ENCODE results near the gene SPRED2. TPM values are rescaled to one million over a fixed set of nuclear protein-coding genes. Genes with fewer than 3 reads are reported as not detected.

Gene SPRED2
- total RNA-seq, 1 donor from 2014 or later, result 56.9 TPM

DNA sequence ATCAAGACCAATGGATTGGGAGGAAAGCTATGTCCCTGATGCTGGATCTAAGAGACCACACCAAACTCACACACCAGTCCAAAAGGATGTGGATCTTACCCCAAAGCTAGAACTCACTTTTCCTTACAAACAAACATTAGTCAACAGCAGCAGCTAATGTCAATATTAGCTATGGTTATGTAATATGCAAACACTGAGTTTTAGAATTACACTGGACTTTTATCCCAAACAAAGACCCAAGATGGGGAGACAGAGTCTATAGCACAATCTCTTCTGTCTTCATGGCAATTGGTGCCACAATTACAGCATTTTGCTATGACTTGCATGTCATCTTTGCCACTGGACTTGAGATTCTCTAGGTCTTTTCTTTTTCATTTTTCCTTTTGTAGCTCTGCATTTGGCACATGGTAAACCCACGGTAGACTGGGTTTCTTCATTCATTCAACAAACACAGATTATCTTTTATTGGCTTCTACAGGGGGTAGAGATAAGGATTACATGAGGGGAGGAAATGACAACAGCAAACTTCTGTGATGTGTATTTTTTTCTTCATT is 59.0 kb downstream of the SPRED2 start:
- DNase-seq (no peak), ATAC-seq (no peak)
- Histone ChIP-seq H3K9me3 (no peaks in the 10 kb centered on the region), H3K27me3 (no peaks in the 10 kb centered on the region), H3K4me1 (peaks cover 31% of the 10 kb centered on the region), H3K4me3 (no peak overlapping the region), H3K36me3 (no peaks in the 10 kb centered on the region), H3K27ac (no peak overlapping the region)
- TF ChIP-seq, protein P1, sequence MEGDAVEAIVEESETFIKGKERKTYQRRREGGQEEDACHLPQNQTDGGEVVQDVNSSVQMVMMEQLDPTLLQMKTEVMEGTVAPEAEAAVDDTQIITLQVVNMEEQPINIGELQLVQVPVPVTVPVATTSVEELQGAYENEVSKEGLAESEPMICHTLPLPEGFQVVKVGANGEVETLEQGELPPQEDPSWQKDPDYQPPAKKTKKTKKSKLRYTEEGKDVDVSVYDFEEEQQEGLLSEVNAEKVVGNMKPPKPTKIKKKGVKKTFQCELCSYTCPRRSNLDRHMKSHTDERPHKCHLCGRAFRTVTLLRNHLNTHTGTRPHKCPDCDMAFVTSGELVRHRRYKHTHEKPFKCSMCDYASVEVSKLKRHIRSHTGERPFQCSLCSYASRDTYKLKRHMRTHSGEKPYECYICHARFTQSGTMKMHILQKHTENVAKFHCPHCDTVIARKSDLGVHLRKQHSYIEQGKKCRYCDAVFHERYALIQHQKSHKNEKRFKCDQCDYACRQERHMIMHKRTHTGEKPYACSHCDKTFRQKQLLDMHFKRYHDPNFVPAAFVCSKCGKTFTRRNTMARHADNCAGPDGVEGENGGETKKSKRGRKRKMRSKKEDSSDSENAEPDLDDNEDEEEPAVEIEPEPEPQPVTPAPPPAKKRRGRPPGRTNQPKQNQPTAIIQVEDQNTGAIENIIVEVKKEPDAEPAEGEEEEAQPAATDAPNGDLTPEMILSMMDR (IDR thresholded peaks at IDR 0.05), result no peak
- intact Hi-C loops (cut with DNase I), result no loop called here

DNA sequence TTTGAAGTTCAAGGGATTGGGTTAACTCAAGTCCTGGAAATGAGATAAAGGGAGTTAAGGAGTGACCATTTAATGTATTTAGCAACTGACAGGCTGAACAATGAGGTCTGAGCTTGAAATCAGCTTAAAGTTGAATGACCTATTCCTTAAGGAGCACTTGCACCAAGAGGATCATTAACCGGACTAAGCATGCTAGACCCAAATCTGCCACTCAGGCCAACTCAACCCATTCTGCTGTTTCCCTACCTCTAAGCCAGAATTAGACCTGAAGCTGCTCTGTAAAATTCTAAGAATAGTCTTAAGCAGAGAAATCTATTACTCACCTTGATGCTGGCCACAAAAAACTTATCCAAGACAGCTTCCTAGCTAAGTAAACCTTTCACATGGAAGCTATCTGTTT is 59.8 kb downstream of the SPRED2 start:
- Histone ChIP-seq H3K27me3 (no peaks in the 10 kb centered on the region), H3K4me1 (peaks cover 31% of the 10 kb centered on the region), H3K4me3 (no peak overlapping the region), H3K27ac (no peak overlapping the region), H3K9me3 (no peaks in the 10 kb centered on the region), H3K36me3 (no peaks in the 10 kb centered on the region)
- no peak for DNase-seq
- intact Hi-C loops (cut with DNase I), result no loop called here
- peak; percentile 6 for ATAC-seq
- TF ChIP-seq, protein P1 (IDR thresholded peaks at IDR 0.05), result no peak

DNA sequence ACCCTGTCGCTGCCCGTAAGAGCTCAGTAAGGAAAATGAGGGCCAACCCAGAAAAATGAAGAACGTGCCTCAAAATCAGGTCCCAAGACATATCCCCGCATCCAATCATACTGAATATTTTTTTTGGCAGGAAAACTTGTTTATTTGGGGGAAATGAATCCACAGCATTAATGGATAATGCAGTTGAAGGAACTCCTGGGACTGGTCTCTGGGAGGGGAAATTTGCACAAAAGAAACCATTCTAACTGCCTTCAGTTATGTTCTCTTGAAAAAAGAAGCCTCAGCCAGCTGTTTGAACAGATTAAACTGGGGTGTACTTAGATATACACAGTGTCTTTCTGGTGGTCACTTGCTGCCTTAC is 61.3 kb downstream of the SPRED2 start:
- ATAC-seq (no peak), DNase-seq (no peak)
- no peak overlapping the region for H3K27ac ChIP-seq
- no peaks in the 10 kb centered on the region for H3K9me3 ChIP-seq
- intact Hi-C loops (cut with DNase I), result no loop called here
- peaks cover 29% of the 10 kb centered on the region for H3K4me1 ChIP-seq
- H3K36me3 ChIP-seq, result no peaks in the 10 kb centered on the region
- TF ChIP-seq, protein P1 (IDR thresholded peaks at IDR 0.05), result no peak
- H3K4me3 ChIP-seq, result no peak overlapping the region
- no peaks in the 10 kb centered on the region for H3K27me3 ChIP-seq

DNA sequence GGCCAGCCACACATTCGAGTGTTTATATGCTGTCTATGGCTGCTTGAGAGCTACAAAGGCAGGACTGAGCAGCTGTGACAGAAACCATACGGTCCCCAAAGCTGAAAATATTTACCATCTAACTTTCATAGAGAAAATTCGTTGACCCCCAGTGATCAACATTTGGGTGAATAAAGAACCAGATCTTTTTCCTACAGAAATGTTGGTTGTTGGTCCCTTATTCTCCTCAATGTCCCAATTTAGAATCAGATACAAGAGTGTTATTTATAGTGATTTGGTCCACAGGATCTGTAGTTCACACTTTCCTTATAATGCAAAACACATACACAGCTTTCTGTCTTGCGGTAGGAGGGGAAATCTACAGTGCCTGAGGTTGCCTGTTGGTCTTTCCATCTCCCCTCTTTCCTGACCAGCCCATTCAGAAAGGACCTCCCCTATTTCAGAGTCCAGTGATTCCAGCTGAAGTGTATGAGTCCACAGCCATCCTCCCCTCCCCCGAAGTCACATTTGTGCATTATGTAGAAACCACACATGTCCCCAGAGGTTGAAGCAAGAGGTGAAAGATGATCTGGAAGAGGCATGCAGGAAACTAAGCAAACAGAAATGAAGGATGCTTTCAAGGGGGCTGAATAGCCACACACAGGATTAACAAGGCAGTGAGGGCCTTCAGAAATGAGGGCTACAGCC is 61.9 kb downstream of the SPRED2 start:
- H3K4me1 ChIP-seq, result peaks cover 26% of the 10 kb centered on the region
- no peak for ATAC-seq

DNA sequence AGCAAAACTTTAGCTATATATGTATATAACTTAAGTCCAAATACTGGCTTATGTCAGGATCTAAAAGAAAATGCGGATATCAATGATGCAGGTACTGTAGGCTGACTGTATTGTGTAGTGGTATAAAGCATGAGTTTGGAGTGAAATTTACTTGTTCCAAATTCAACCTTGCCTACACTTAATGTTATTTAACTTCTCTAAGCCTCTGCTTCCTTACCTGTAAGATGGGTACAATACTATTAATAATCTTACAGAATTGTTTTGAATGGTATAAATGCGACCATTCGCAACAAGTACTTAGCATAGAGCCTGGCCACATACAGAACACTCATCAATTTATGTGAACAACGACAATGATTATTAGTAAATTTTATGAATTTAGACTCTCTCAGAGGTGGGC is 62.4 kb downstream of the SPRED2 start:
- Histone ChIP-seq H3K9me3 (no peaks in the 10 kb centered on the region), H3K27me3 (no peaks in the 10 kb centered on the region), H3K4me3 (no peak overlapping the region), H3K27ac (no peak overlapping the region), H3K4me1 (peaks cover 31% of the 10 kb centered on the region), H3K36me3 (no peaks in the 10 kb centered on the region)
- intact Hi-C loops (cut with DNase I), result no loop called here
- no peak for DNase-seq
- ATAC-seq, result no peak
- TF ChIP-seq, protein P1 (IDR thresholded peaks at IDR 0.05), result no peak

More for the DNA sequence above, 61.9 kb downstream of the SPRED2 start:
- Histone ChIP-seq H3K4me3 (no peak overlapping the region), H3K36me3 (no peaks in the 10 kb centered on the region), H3K27me3 (no peaks in the 10 kb centered on the region), H3K27ac (no peak overlapping the region), H3K9me3 (no peaks in the 10 kb centered on the region)
- no peak for DNase-seq
- TF ChIP-seq, protein P1 (IDR thresholded peaks at IDR 0.05), result no peak
- intact Hi-C loops (cut with DNase I), result no loop called here

Measured in upper lobe of right lung (tissue), 1 donor.